HCT116 (cell line): Measurements from ENCODE around the gene POLA1. TPM values are rescaled to one million over a fixed set of nuclear protein-coding genes. Genes with fewer than 3 reads are reported as not detected.

Experiments
- ATAC-seq: fragments of 200-7000 bp; cut with Tn5 transposase; 2 replicates; pipeline ENCODE4 v1.9.1; 2020; ENCODE audit warnings: mild to moderate bottlenecking, moderate library complexity
- BruUV-seq: library from RNA; stranded (reverse); fragments of 400-500 nt; replicated peaks from 2 replicates; lab custom pipeline; 2021; lab: Mats Ljungman, UMichigan
- CTCF ChIA-PET: fragments of 300-600 bp; sonication (Branson Sonifier 250); formaldehyde crosslinking; loops from one replicate; lab custom pipeline; 2021; ENCODE audit warnings: antibody characterized with exemption; lab: Charles Lee
- POLR2A ChIA-PET: fragments of 300-600, 350-600 bp; sonication (Branson Sonifier 250); formaldehyde crosslinking; loops from one replicate; lab custom pipeline; 2021; ENCODE audit warnings: antibody characterized with exemption; lab: Charles Lee
- RAD21 ChIA-PET, 2 experiments: fragments of 300-600 bp; sonication (Branson Sonifier 250); formaldehyde crosslinking; loops; one replicate each; lab custom pipeline; 2023; ENCODE audit warnings: low total read pairs in 2 of 2; ENCODE audit not compliant: uncharacterized antibody in 2 of 2, unreplicated experiment in 2 of 2, low non-redundant PET in 1 of 2; lab: Charles Lee
- DNase-seq: peaks from one replicate; pipeline ENCODE4 v3.0.0-alpha.2; 2010; ENCODE audit warnings: low read depth, low spot score
- H2AFZ ChIP-seq: fragments of 200-600 bp; shearing (Covaris generic), sonication (generic); 2 replicates; pipeline ENCODE4 v1.6.1; 2017; ENCODE audit warnings: low read depth, mixed run types, mixed read lengths, antibody characterized with exemption, low read length; ENCODE audit not compliant: poor library complexity, severe bottlenecking
- H3K27ac ChIP-seq: 2 replicates; pipeline ENCODE4 v1.5.1; 2012; ENCODE audit warnings: low read depth, low read length
- H3K27me3 ChIP-seq: fragments of 200-600 bp; sonication (generic); 2 replicates; pipeline ENCODE4 v1.6.1; 2016; ENCODE audit warnings: mixed run types, low read length, mixed read lengths; ENCODE audit not compliant: insufficient read depth
- H3K36me3 ChIP-seq, 2 experiments: fragments of 200-500 bp in 1 of 2; fragments of 200-600 bp in 1 of 2; sonication (Bioruptor generic) in 1 of 2; sonication (generic) in 1 of 2; 2 replicates each; pipeline versions ENCODE4 v1.5.1 to v1.6.1; 2014 to 2016; ENCODE audit warnings: low read length in 2 of 2, inconsistent platforms in 1 of 2, mixed read lengths in 1 of 2, mixed run types in 1 of 2; ENCODE audit not compliant: insufficient read depth in 2 of 2, control insufficient read depth in 1 of 2
- H3K4me1 ChIP-seq, 2 experiments: fragments of 200-600 bp in 1 of 2; sonication (generic) in 1 of 2; 2 replicates each; pipeline versions ENCODE4 v1.5.1 to v1.6.1; 2012 to 2017; ENCODE audit warnings: low read length in 2 of 2, inconsistent platforms in 1 of 2, mild to moderate bottlenecking in 1 of 2, mixed read lengths in 1 of 2, mixed run types in 1 of 2, moderate library complexity in 1 of 2; ENCODE audit not compliant: insufficient read depth in 2 of 2, control insufficient read depth in 1 of 2
- H3K4me2 ChIP-seq: fragments of 200-600 bp; sonication (generic); 2 replicates; pipeline ENCODE4 v1.6.1; 2017; ENCODE audit warnings: mixed run types, low read length, mixed read lengths
- H3K4me3 ChIP-seq, 2 experiments: fragments of 200-600 bp in 1 of 2; sonication (generic) in 1 of 2; replicated peaks in 1 of 2; 2 replicates each; pipeline ENCODE4 v1.5.1; 2011 to 2016; ENCODE audit warnings: low read length in 2 of 2, control low read depth in 1 of 2, low read depth in 1 of 2, mild to moderate bottlenecking in 1 of 2, mixed read lengths in 1 of 2, mixed run types in 1 of 2
- H3K79me2 ChIP-seq: fragments of 200-600 bp; sonication (generic); 2 replicates; pipeline ENCODE4 v1.6.1; 2017; ENCODE audit warnings: mild to moderate bottlenecking, mixed run types, low read length, moderate library complexity, mixed read lengths; ENCODE audit not compliant: insufficient read depth
- H3K9ac ChIP-seq: fragments of 200-600 bp; sonication (generic); 2 replicates; pipeline ENCODE4 v1.6.1; 2016; ENCODE audit warnings: low read length, mixed read lengths
- H3K9me2 ChIP-seq: fragments of 200-600 bp; sonication (generic), shearing (Covaris generic); 2 replicates; pipeline ENCODE4 v1.6.1; 2017; ENCODE audit warnings: mixed run types, mild to moderate bottlenecking, moderate library complexity; ENCODE audit not compliant: insufficient read depth
- H3K9me3 ChIP-seq, 2 experiments: fragments of 200-500 bp in 1 of 2; fragments of 200-600 bp in 1 of 2; sonication (Bioruptor generic) in 1 of 2; sonication (generic) in 1 of 2; 2 replicates each; pipeline ENCODE4 v1.6.1; 2014 to 2017; ENCODE audit warnings: low read length in 2 of 2, mixed read lengths in 2 of 2, inconsistent platforms in 1 of 2, low read depth in 1 of 2, mild to moderate bottlenecking in 1 of 2, mixed run types in 1 of 2, moderate library complexity in 1 of 2; ENCODE audit not compliant: control insufficient read depth in 1 of 2, insufficient read depth in 1 of 2
- H4K20me1 ChIP-seq: fragments of 200-600 bp; sonication (generic), shearing (Covaris generic); 2 replicates; pipeline ENCODE4 v1.6.1; 2017; ENCODE audit warnings: mixed run types, mild to moderate bottlenecking, moderate library complexity; ENCODE audit not compliant: insufficient read depth
- ATF3 ChIP-seq: IDR thresholded peaks from 2 replicates; pipeline ENCODE4 v1.6.1; 2012
- CEBPB ChIP-seq: IDR thresholded peaks from 2 replicates; pipeline ENCODE4 v1.6.1; 2012; ENCODE audit warnings: low read depth
- EGR1 ChIP-seq: IDR thresholded peaks from 2 replicates; pipeline ENCODE4 v1.6.1; 2012; ENCODE audit warnings: low read depth
- ELF1 ChIP-seq: IDR thresholded peaks from 2 replicates; pipeline ENCODE4 v1.6.1; 2012; ENCODE audit warnings: low read depth, borderline replicate concordance
- EZH2 ChIP-seq: fragments of 200-600 bp; sonication (generic); IDR thresholded peaks from 2 replicates; pipeline ENCODE4 v1.6.1; 2017; ENCODE audit warnings: antibody characterized with exemption, mixed run types
- EZH2phosphoT487 ChIP-seq: fragments of 200-600 bp; IDR thresholded peaks from 2 replicates; pipeline ENCODE4 v1.6.1; 2018; ENCODE audit warnings: antibody characterized with exemption, borderline replicate concordance
- JUND ChIP-seq: IDR thresholded peaks from 2 replicates; pipeline ENCODE4 v1.6.1; 2012
- MAX ChIP-seq: IDR thresholded peaks from 2 replicates; pipeline ENCODE4 v1.6.1; 2012
- POLR2A ChIP-seq: IDR thresholded peaks from 2 replicates; pipeline ENCODE4 v1.7.0; 2011; ENCODE audit warnings: borderline replicate concordance; ENCODE audit not compliant: insufficient read depth, insufficient read length; ENCODE audit errors: extremely low read depth
- POLR2AphosphoS5 ChIP-seq: IDR thresholded peaks from 2 replicates; pipeline ENCODE4 v1.6.1; 2011; ENCODE audit warnings: mild to moderate bottlenecking, low read depth, low read length, moderate library complexity
- REST ChIP-seq: IDR thresholded peaks from 2 replicates; pipeline ENCODE4 v1.6.1; 2012; ENCODE audit warnings: low read depth
- SIN3A ChIP-seq: IDR thresholded peaks from 2 replicates; pipeline ENCODE4 v1.6.1; 2012; ENCODE audit warnings: low read depth
- SP1 ChIP-seq: IDR thresholded peaks from 2 replicates; pipeline ENCODE4 v1.6.1; 2012; ENCODE audit warnings: low read depth
- SRF ChIP-seq: IDR thresholded peaks from 2 replicates; pipeline ENCODE4 v1.6.1; 2012; ENCODE audit warnings: low read depth
- YY1 ChIP-seq: IDR thresholded peaks from 2 replicates; pipeline ENCODE4 v1.6.1; 2011; ENCODE audit warnings: low read length, low read depth, moderate library complexity, mild to moderate bottlenecking; ENCODE audit not compliant: insufficient replicate concordance; ENCODE audit errors: extremely low read depth
- intact Hi-C: fragments of 100-400 bp; cut with micrococcal nuclease; formaldehyde crosslinking; loops from 2 replicates; pipeline ENCODE4 v1.10.0; 2022
- total RNA-seq: library from RNA; stranded (reverse); gene quantifications from one replicate; pipeline ENCODE4 v1.2.1, GENCODE V29; 2021; ENCODE audit not compliant: unreplicated experiment

POLA1 gene
- total RNA-seq, 1 experiment from 2014 or later, result 27.0 TPM

GRCh38 chrX:25009407-25009806, 315.7 kb downstream of the POLA1 start:
- H3K36me3 ChIP-seq, result no peaks in the 10 kb centered on the region
- CTCF ChIA-PET, result no interaction called here
- no peaks in the 10 kb centered on the region for H3K27me3 ChIP-seq
- H3K9me2 ChIP-seq, result no peaks in the 10 kb centered on the region
- intact Hi-C loops, result no loop called here
- peaks cover 3 to 4% of the 10 kb centered on the region in 2 experiments; a peak in 2 of 4 replicates for H3K4me1 ChIP-seq
- H3K27ac ChIP-seq, result no peak overlapping the region
- RAD21 ChIA-PET, result no interaction called here
- H3K9ac ChIP-seq, result no peak overlapping the region
- ATAC-seq (no peak), DNase-seq (no peak)
- H2AFZ ChIP-seq, result no peak overlapping the region
- H3K4me2 ChIP-seq, result no peak overlapping the region
- TF ChIP-seq SIN3A (no peak), POLR2AphosphoS5 (no peak), REST (no peak), MAX (no peak), EZH2phosphoT487 (no peak), EGR1 (no peak), ELF1 (no peak), ATF3 (no peak), YY1 (no peak), CEBPB (no peak), EZH2 (no peak), SRF (no peak), POLR2A (no peak), JUND (no peak), SP1 (no peak)
- H3K4me3 ChIP-seq, result no peak overlapping the region
- H4K20me1 ChIP-seq, result no peaks in the 10 kb centered on the region
- POLR2A ChIA-PET, result no interaction called here
- H3K9me3 ChIP-seq, result no peaks in the 10 kb centered on the region
- no peaks in the 10 kb centered on the region for H3K79me2 ChIP-seq
- no TSS peak for BruUV-seq
